M059J (cell line): ENCODE results near the gene RASA3. TPM values are rescaled to one million over a fixed set of nuclear protein-coding genes. Genes with fewer than 3 reads are reported as not detected.
"Not testable (repeated sequence)": the region's sequence is repeated elsewhere in the genome, so short reads cannot be mapped to it uniquely, and the experiment has no call there.

ENCODE experiments used
- DNase-seq: peaks from one replicate; pipeline ENCODE4 v3.0.0-alpha.2; 2012; ENCODE audit warnings: low read depth
- total RNA-seq: library from RNA; depleted of rRNA; stranded (reverse); fragments of >200 nt; shearing (Covaris generic); gene quantifications from 2 replicates; pipeline ENCODE4 v1.2.3, GENCODE V29; 2014

RASA3 gene
- total RNA-seq, 1 experiment from 2014 or later = 23.9 TPM

DNA sequence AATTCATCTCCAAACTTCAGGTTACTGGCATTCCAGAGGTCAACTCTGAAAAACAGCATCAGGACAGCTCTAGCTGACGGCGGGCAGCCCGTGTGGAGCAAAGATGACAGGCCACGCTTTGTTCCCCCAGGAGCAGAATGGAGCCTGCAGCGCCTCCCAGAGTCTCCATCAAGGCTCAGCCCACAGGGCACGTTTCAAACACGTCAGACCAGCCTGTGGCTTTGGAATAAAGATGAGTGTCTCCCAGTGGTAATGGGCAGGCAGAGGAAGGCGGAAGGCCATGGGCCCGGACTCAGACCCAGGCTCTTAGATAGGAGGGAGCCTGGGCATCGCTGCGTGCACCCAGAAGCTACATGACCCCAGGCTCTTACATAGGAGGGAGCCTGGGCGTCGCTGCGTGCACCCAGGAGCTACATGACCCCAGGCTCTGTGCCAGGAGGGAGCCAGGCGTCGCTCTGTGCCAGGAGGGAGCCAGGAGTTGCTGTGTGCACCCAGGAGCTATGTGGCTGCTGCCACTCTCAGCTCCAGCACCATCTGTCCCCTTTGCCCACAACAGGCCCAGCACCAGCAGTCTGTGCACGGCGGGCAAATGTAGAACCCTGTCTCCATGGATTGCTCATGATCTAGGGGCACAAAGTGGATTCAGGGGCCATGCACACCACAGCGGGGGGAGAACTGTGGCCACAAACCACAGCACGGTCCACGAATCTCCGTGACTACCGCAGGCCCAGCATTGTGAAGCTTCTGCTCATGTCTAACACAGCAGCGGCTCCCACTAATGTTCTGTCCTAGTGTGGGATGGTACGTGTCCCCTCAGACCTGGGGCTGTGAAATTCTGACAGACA, 110.7 kb downstream of the RASA3 start:
- no peak for DNase-seq

- DNase-seq = no peak
These were observed 111.5 kb downstream of the RASA3 start for GRCh38 chr13:114020750-114021463.

GRCh38 chr13:114020134-114020533, 112.3 kb downstream of the RASA3 start:
- not testable (repeated sequence) for DNase-seq

DNA sequence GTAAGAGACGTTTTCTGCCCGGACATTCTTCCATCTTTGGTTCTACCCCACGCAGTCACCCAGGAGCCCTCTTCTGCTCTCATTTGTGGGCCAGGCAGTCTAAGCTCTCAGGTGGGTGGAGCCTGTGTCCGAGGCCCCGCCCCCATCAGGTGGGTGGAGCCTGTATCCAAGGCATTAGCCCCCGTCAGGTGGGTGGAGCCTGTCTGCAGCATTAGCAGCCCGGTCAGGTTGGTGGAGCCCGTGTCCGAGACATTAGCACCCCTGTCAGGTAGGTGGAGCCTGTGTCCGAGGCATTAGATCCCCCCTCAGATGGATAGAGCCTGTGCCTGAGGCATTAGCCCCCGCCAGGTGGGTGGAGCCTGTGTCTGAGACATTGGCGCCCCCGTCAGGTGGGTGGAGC, 113.1 kb downstream of the RASA3 start:
- no peak for DNase-seq

DNA sequence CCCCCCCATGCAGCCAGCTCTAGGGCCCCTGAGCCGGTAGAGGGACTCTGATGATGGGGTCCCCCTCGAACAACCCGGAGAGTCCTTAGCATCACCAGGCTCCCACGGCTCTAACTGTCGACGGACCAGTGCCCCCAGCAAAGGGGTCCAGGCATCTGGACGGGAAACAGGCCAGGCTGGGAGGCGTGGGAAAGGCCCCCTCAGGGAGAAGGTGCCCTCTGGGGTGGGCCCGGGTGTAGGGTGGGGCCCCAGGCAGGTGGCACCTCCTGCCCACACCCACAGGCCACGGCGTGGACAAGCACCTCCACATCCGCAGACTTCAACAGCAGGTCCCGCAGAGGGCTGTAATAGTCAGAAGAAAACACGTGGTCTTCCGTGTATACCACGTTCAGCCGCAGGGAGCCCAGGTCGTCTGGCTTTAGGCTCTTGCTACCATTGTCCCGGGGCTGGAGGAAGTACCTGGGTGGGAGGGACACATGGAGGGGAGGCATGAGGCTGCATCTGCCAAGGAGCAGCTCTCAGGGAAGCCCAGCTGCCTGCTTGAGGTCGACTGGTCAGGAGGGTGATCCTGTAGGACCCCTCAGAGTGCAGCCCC, 113.9 kb downstream of the RASA3 start:
- DNase-seq = no peak

- no peak for DNase-seq
These were observed 114.5 kb downstream of the RASA3 start for GRCh38 chr13:114017966-114018365.

GRCh38 chr13:114017028-114017630, 115.3 kb downstream of the RASA3 start:
- no peak for DNase-seq

GRCh38 chr13:114016321-114017027, 115.9 kb downstream of the RASA3 start:
- no peak for DNase-seq

DNA sequence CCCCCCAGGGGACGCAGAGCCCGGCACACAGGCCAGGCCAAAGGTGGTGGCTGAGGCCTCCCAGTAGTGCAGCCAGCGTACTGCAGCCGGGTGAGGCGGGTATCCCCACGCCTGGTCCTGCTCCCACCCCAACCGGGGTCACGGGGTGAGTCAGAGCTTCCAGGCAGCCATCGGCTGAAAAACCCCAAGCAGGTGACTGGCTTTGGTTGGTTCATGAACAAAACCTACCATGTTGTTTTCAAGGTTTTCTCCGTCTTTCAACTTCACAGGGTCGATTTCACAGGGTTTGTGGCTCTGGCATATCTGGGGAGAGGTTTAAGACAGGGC, 116.5 kb downstream of the RASA3 start:
- DNase-seq = no peak

DNA sequence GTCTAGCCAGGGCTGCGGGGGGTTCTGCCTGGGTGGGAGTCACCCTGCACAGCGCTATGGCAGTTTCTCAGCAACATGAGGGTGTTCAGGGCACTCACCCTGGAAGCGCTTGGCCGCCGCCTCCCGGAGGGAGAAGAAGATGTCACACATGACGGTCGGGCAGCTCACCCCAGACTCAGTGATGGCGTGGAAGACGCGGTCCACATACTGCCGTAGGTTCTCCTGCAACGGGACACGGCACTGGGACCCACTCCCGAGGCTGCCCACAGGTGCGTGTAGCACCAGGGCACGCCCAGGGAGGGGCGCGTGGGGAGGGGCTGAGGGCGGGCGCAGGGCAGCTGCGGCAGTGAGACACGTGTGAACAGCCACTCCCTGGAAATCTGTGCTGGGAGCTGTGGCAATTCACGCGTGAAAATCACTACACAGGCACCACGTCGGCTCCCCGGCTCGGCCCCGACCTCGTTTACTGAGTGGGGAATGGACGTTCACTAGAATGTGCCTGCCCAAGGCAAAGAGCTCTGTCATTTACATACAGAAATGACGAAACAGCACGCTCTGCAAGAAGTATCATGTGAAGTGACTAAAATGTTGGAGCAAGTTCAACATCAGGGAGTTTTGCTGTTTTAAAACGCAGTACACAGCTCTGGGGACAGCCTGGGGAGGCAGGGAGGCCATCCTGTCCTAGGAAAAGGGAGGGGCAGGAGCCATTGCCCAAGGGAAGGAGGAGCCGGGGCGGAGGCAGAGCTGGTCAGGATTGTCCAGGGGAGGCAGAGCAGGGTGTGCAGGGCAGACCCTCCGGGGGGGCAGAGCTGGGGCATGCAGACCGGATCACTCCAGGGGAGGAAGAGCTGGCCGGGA, 117.1 kb downstream of the RASA3 start:
- no peak for DNase-seq

- no peak for DNase-seq
These were observed 118.3 kb downstream of the RASA3 start for GRCh38 chr13:114013952-114014629.

DNA sequence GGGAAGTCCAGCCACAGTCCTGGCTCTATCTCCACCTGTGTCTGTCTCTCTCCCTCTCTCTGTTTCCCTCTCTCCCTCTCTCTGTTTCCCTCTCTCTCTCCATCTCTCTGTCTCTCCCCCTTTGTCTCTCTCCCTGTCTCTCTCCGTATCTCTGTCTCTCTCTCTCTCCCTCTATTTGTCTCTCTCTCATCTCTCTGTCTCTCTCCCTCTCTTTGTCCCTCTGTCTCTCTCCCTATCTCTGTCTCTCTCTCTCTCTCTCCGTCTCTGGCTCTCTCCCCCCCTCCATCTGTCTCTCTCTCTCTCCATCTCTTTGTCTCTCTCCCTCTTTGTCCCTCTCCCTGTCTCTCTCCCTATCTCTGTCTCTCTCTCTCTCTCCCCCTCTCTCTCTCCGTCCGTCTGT, 119.1 kb downstream of the RASA3 start:
- no peak for DNase-seq

DNA sequence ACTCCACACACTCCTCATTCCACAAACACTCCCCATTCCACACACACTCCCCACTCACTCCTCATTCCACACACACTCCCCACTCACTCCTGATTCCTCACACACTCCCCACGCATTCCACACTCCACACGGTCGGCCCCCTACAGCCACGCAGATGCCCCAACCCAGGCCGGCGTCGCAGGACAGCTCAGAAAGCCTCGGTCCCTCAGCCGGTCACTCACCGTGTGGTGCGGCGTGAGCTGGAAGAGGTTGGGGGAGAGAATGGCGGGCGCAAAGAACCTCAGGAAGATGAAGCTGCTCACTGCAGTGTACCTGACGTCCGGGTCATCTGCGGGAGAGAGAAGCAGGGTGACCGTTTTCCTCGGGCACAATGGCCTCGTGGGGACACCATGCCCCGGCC, 119.5 kb downstream of the RASA3 start:
- DNase-seq = no peak

- DNase-seq = no peak
These were observed 120.3 kb downstream of the RASA3 start for GRCh38 chr13:114012141-114012540.

- DNase-seq = no peak
These were observed 121.2 kb downstream of the RASA3 start for GRCh38 chr13:114011226-114011625.

- no peak for DNase-seq
These were observed 121.9 kb downstream of the RASA3 start for GRCh38 chr13:114010401-114011101.

- no peak for DNase-seq
These were observed 122.6 kb downstream of the RASA3 start for GRCh38 chr13:114009590-114010400.

- DNase-seq = no peak
These were observed 123.3 kb downstream of the RASA3 start for GRCh38 chr13:114008964-114009589.
